NCI-H345 treated with DMSO at 0.1 percent for 48 hours (cell line): ENCODE measurements around the gene UBE2S.
"Not testable (repeated sequence)": the region's sequence is repeated elsewhere in the genome, so short reads cannot be mapped to it uniquely, and the experiment has no call there.

Source experiments
- DNase-seq: peaks from one replicate; lab custom pipeline; 2025; ENCODE audit not compliant: unreplicated experiment; lab: John Stamatoyannopoulos, UW

The UBE2S gene

DNA sequence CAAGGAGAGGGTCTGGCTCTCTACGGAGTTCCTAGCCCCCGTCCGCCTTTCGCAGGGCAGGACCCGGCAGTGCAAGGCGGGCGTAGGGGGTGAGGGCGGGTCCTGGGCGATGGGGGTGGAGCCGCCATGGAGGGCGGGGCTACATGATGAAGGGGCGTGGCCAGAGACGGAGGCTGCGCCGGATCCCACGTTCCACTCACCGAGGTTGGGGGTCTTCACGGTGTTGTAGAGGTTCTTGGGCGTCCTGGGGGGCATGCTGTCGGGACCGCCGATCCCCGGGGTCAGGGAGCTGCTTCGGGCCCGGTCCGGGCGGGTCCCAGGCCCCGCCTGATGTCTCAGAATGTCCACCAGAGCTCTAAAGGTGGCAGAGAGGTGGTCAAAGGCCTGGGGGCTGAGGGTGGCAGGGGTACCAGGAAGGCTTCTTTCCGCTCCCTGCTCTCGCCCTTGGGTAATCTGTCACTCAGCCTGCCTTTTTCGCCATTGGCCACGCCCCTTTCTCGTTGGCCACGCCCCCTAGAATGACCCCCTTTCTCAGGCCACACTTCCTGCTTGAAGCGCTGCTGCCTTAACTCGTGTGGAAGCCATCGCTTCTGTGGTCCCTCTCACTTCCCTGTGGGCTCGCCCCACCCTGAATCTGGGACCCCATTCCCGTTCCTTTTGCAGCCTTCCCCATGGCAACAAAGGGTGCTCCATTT, 33.0 kb upstream of the UBE2S start:
- no peak for DNase-seq

DNA sequence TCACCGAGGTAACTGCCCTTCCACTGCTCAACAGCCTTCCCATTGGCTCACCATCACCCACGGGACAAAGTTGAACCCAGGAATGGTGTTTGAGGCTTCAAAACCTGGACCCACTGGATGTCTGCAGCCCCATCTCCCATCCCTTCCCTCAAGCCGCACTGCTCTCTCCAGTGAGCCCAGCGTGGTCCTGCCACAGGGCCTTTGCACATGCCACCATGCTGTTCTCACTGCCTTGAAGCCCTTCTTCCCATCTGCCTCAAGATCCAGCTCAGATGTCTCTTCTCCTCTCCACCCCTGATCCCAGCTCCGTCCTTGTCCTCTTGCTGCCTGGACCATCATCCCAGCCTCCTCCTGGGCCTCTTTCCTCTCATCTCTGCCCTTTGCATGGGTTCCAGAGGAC, 31.5 kb upstream of the UBE2S start:
- no peak for DNase-seq

DNA sequence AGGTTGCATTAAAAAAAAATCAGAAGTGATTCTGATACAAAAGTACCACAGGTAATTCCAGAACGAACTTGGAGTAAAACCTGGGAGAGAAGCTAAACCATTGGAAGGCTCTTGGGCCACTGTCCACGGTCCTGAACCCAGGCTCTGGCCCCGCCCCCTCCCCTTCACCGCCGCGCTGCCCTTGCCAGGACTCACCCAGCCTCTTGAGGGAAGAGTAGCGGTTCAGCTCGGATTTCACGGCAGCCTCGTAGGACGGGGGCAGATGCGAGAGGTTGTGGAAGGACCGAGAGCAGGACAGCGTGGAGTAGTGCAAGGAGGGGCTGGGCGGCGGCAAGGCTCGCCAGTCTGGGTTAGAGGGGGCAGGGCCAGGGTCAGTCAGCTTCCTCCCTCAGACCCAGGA, 29.8 kb upstream of the UBE2S start:
- DNase-seq, result no peak

DNA sequence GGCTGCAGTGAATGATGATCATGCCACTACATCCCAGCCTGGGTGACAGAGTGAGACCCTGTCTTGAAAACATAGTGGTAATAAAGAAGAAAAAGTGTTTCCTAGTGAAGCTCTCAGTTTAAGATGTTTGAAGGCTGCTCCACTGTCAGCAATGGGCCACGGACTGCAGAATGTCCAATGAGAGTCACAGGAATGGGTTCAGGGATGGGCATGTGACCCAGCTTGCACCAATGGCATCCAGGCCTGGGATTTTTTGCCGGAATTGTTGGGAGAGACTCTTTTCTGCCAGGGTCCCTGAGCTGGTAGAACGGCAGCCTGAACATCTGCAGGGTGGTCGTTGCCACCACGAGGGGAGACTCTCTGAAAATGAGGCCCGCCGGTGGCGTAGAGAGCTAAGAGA, 29.3 kb upstream of the UBE2S start:
- no peak for DNase-seq

DNA sequence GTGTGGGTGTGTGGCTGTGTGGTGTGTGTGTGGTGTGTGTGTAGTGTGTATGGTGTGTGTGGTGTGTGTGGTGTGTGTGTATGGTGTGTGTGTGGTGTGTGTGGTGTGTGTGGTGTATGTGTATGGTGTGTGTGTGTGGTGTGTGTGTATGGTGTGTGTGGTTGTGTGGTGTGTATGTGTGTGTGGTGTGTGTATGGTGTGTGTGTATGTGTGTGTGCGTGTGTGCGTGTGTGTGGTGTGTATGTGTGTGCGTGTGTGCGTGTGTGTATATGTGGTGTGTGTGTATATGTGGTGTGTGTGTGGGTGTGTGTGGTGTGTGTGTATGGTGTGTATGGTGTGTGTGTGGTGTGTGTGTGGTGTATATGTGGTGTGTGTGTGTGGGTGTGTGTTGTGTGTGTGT, 27.4 kb upstream of the UBE2S start:
- DNase-seq, result no peak

DNA sequence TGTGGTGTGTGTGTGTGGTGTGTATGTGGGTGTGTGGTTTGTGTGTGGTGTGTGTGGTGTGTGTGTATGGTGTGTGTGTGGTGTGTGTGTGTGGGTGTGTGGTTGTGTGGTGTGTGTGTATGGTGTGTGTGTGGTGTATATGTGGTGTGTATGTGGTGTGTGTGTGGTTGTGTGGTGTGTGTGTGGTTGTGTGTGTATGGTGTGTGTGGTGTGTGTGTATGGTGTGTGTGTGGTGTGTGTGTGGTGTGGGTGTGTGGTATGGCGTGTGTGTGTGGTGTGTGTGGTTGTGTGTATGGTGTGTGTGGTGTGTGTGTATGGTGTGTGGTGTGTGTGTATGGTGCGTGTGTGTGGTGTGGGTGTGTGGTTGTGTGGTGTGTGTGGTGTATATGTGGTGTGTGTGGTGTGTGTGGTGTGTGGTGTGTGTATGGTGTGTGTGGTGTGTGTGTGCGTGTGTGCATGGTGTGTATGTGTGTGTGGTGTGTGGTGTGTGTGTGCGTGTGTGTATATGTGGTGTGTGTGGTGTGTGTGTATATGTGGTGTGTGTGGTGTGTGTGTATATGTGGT, 26.9 kb upstream of the UBE2S start:
- no peak for DNase-seq

DNA sequence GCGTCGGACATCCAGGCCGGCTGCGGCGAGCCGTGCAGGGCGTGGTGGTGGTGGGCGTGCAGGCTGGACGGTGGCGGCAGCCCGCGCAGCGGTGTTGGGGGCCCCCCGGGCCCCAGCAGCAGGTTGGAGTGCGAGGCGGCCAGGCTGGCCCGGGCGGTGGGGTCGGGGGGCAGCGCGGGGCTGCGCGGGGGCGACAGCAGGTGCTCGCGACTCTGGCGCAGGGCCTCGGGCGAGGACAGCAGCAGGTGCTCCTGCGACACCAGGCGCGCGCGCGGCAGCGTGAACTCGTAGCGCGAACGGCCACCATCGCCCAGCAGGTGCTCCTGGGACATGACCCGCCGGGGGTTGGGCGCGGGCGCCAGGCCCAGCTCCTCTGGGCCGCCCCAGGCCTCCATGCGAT, 25.7 kb upstream of the UBE2S start:
- DNase-seq, result no peak

DNA sequence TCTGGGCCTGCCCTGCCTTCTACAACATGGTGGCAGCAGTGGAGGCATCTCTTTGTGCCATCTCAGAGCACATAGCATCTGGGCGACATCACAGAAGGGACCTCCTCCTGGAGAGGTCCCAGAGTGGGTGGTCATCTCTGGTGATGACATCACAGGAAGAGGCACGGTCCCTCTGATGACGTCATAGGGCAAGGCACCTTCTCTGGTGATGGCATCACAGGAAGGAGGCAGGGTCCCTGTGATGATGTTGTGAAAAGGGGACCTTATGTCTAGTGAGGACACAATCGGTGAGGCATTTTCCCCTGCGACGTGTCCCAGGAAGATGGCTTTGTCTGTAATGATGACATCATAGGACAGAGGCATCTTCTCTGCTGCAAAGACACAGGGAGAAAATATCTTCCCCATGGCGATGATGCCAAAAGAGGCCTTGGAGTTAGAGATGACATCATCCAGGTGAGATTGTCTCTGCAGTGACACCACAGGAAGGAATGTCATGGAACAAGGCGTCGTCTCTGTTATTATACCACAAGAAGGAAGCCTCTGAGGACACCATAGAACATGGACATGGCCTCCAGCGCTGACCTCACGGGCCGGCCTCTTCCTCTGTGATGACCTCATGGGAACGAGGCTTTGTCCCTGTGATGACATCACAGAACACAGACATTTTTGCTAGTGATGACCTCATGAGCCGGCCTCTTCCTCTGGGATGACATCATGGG, 24.8 kb upstream of the UBE2S start:
- no peak for DNase-seq

DNA sequence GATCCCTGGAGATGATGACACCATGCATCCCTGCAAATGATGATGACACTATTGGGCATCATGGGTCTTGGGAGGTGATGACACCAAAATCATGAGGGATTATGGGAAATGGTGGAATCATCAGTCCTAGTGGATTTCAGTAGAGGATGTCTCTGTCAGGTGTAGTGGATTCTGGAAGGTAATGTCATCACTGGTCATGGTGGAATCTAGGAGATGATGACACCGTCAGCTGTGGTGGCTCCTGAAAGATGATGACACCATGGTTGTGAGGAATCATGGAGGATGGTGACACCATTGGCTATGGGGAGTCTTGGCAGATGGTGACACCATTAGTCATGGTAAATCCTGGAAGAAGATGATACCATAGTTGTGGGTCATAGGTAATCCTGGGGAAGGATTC, 23.6 kb upstream of the UBE2S start:
- DNase-seq, result no peak

DNA sequence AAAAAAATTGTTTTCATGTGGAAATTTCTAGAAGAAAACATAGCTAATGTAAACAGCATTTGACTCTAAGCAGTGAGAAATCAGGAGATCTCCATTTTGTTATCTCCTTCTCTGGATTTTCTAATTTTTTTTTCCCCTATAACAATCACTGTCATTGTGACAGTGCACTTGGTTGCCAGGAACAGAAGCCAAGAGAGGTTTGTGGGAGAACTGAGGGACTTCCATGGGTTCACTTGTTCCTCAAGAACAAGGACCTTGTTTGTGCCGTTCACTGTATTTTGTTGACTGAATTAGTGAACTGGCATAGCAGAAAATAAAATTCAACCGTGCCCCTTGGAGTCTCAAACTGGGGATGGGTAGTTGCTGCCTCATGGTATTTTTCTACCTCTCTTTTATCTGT, 18.5 kb upstream of the UBE2S start:
- no peak for DNase-seq

DNA sequence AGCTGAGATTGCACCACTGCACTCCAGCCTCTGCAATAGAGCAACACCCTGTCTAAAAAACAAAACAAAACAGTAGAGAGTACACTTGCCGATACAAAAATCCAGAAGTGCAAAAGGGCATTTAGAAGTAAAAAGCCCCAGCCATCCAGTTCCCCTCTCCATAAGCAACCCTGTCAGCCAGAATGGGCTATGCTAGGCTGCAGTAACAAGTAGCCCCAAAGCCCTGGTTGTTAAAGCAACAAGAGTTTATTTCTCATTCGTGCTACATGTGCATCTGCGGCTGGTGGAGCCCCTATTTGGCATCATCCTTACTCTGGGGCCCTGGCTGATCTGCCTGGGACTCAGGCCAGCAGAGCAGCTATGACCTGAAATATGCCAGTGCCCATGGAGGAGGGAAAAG, 16.9 kb upstream of the UBE2S start:
- DNase-seq, result no peak

DNA sequence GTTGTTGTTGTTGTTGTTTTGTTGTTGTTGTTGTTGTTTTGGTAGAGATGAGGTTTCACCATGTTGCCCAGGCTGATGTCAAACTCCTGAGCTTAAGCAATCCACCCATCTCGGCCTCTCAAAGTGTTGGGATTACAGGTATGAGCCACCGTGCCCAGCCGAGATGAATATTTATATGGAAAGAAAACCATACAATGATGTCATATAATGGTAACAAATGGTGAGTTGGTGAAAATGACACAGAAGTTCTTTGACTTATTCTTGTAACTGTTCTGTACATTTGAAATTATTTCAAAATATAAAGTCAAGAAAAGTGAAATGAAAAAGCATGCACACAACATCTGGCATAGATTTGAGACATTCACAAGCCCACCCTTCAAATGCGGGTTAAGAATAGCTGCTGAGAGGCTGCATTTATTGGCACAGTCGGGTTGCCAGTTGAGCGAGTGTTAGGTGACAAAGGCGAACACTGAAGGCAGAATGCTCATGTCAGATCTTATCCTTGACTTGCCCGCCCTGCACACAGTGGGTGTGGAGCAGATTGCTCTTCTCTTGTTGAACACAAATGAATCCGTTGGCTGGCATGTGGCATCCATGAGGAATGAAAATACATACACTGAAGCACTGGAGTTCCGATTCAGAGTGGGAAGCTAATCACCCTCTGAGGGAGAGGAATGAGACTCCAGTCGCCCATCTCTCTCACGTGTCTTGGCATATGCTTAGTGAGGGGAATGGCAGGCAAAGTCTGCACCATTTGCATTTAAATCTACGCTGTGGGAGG, 15.8 kb upstream of the UBE2S start:
- no peak for DNase-seq

DNA sequence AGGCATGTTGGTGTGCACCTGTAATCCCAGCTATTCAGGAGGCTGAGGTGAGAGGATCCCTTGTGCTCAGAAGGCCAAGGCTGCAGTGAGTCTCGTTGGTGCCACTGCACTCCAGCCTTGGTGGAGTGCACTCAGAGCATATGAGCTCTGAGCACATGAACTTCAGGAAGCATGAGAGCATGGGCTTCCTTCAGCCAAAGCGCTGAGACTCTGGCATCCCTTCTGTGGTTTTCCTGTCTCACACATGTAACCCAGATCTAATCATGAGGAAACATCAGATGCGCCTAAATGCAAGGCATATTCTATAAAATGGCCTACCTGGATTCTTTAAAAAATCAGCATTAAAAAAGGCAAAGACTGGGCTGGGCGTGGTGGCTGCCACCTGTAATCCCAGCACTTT, 13.7 kb upstream of the UBE2S start:
- DNase-seq, result not testable (repeated sequence)

DNA sequence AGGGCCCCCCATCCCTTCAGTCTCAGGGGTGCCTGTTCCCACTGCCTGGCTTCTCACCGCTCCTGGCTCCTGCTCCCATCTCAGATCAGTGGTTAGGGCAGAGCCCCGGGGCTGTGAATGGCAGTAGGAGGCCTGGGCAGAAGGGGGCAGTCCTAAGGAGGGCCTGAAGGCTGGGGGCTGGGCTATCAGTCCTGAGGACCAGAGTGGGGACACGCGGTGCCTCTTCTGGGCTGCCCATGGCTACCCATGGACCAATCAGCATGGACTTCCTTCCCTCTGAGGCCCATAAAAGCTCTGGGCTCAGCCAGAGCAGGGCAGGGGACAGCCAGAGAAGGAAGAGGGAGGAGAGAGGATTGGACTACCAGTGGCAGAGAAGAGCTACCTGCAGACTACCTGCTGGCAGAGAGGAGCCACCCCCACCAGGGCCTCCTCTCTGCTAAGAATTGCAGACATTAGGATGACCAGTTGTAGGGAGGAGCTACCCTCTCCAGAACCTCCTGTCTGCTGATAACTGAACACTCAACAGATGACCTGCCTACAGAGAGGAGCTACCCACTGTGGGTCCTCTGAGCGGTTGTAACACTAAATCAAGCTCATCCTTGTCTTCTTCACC, 12.1 kb upstream of the UBE2S start:
- no peak for DNase-seq

DNA sequence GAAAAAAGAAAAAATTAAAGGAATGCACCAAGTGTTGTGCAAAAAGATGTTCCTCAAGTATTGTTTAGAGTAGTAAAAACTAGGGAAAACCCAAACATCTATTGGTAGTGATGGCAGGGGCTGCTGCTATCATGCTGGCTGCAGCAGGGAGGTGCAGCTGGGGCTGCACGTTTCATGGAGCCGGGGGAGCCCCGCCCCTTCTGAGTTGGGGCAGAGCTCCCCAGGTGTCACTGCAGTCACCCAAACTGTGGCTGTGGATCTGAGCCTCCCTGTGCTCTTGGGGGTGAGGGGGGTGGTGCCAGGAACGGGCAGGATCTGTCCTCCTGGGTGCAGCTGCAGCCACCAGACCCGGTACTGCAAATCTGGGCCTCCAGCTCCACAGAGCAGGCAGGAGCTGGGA, 11.5 kb upstream of the UBE2S start:
- no peak for DNase-seq

DNA sequence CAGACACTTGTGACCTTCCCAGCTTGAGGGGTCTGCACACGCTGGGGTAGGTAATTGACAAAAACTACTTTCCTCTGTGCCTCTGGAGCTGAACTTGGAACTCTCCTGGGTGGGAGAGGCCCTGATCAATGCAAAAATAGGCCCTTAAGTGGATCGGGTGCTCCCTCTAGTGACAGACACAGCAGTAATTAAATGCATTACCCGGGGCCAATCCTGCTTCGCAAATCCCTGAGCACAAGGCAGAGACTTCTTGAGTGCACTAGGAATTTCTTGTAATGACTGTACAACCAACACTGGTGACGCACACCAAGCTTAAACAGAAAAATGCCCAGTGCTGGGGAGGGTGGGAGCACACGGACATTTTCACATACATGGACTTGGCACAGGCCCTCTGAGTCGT, 10.6 kb upstream of the UBE2S start:
- DNase-seq, result no peak

DNA sequence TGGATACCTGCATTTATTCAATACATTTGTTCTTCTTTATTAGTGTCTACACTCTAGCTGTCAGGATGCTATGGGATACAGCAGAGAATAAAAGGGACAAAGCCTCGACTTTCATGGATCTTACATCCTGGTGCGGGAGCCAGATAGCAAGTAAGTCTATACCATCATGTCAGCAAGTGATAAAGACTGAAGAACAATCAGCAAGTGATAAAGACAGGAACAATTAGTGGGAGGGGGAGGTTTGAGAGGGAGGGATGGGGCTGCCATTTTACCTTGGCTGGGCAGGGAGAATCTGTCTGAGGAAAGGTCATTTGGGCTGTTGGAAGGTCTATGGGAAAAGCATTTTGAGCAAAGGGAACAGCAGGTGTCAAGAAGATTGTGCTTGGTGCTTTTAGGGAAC, 2.6 kb upstream of the UBE2S start:
- DNase-seq, result no peak

DNA sequence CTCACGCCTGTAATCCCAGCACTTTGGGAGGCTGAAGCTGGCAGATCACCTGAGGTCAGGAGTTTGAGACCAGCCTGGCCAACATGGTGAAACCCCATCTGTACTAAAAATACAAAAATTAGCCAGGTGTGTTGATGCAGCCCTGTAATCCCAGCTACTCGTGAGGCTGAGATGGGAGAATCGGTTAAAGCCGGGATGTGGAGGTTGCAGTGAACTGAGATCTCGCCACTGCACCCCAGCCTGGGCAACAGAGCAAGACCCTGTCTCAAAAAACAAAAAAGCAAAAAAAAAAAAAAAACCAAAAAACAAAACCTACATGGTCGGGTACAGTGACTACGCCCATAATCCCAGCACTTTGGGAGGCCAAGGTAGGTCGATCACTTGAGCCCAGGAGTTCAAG, 1.6 kb upstream of the UBE2S start:
- not testable (repeated sequence) for DNase-seq

DNA sequence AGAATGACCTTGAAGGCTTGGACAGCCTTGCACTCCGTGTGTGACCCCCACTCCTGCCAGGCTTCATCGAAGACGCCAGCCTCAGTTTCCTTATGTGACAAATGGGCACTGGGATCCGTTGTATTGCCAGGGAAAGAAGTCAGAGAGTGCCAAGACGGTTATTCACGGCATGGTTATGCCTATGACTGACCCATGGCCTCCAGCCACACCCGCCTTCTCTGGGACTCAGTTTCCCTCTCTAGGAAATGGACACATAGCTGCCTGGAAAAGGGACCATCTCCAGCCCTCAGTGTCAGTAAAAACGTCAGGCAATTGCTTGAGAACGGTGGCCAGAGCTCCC, 915 bp upstream of the UBE2S start:
- no peak for DNase-seq

DNA sequence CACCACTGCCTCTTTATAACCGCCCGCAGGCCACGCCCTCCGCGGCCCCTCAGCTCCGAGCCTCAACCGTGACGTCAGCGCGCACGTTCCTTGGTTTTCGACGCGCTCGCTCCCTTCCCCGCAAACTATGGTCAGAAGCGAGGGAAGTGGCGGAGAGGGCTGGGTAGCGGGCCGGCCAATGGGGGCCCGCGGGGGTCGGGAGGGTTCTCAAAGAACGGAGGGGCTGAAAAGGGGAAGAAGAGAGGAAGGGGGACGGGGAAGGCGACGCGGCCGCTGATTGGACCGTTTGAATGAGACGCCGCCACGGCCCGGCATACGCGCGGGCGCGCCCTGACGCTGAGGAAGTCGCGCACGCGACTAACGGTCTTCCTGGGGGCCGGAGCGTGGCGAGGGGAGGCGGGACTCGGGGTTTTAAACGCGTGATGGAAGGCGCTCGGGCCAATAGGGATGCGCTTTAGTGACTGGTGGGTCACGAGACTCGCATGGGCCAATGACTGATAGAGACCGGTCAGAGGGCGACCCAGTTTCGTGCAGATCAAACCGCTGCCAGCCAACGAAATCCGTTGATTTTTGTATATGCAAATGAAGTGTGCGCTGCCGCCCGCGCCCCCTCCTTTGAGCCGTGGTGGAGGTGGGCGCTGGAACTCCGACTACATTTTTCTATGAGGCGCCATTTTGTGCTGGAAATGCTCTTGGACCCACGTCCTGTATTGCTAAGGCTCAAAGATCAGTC, 378 bp upstream of the UBE2S start:
- DNase-seq, result peak; percentile 82
